NT2/D1 (cell line): ENCODE results near the gene KLHL22.

Experiments
- SUZ12 ChIP-seq: IDR thresholded peaks from 2 replicates; pipeline ENCODE4 v1.6.1; 2011; ENCODE audit not compliant: insufficient read length, insufficient read depth; ENCODE audit errors: extremely low read depth
- YY1 ChIP-seq: IDR thresholded peaks from 2 replicates; pipeline ENCODE4 v1.6.1; 2011; ENCODE audit not compliant: insufficient read length, insufficient read depth
- ZNF274 ChIP-seq: IDR thresholded peaks from 2 replicates; pipeline ENCODE4 v1.6.1; 2011; ENCODE audit warnings: mild to moderate bottlenecking, low read depth, low read length

GRCh38 chr22:20503816-20504215, 8.2 kb upstream of the KLHL22 start:
- no peak for TF ChIP-seq SUZ12
- TF ChIP-seq ZNF274: no peak
- no peak for TF ChIP-seq YY1
